NCI-H526 treated with DMSO at 0.1 percent for 48 hours (cell line): ENCODE data around the gene PTH1R.

Source experiments
- DNase-seq: peaks from one replicate; lab custom pipeline; 2025; lab: John Stamatoyannopoulos, UW

The PTH1R gene

GRCh38 chr3:46930166-46930944 is 52.8 kb downstream of the PTH1R start:
- no peak for DNase-seq

DNA sequence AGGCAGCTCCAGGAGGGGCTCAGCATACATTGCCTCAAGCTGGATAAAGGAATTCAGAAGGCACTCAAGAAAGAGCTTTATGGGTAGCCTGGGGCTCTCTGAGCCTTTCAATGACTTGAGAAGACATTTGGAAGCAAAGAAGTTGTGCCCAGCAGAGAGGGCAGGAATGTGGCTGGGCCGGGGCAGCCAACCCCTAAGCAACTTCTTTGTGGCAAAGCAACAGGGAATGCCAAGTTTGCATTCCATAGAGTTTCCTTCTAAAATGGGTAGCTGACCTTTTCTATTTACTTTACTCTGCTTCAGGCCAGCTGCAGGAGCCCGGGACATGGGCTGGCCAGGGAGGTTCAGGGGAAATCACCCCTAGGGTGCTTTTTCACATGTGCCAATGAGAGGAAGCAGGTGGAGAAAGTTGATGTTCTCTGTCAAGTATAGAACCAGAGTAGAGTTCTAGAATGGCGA is 53.5 kb downstream of the PTH1R start:
- DNase-seq: no peak

- no peak for DNase-seq
Measured at GRCh38 chr3:46931631-46932331, 54.3 kb downstream of the PTH1R start.

DNA sequence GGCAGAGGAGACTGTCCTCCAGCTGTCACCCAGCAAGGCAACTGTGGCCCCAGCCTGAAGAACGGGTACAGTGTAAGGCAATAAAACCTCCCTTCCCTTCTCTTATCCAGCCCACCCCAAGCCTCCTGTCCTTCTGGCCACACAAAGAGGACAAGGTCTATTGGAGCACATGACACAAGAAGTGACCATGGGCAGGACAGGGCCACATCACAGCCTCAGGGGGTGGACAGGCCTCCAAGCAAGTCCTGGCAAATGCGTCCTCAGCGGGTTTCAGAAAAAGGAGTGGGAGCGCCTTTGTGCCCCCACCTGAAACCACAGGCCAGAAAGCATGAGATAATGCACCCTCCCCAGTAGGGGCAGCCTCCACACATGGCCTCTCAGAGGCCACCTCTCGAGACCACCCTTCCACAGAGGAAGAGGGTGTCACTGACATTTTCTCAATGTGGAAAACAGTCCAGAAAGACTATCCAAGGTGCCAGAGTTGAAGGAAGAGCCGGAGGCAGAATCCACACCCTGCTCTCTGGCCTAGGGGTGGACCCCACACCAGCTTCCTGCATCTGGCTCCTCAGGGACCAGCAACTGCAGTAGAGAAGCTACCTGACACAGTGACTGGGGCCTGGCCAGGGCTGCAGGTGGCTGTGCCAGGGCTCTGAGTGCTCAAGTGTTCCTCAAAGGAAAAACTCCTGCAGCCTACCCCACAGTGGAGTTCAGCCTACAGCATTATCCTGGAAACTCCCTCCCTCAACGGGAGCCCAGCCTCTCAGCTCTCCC is 55.1 kb downstream of the PTH1R start:
- DNase-seq: no peak

DNA sequence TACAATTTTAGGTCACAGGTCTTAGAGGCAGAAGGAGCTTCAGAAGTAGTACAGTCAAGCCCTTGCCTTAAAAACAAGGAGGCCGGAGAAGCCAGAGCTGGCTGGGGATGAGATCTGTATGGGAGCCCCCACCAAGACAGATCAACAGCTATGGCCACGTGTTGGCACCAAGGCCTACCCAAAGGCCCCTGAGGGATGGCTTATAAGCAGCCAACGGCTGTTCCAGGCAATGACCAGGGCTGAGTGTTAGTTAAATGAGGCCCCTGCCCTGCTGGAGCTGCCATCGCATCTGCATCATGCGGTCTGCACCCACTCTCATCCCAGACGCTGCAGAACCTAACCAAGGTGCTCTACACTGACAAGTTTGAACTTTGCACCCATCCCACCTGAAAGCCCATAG is 55.7 kb downstream of the PTH1R start:
- no peak for DNase-seq

GRCh38 chr3:46934072-46934471 is 56.6 kb downstream of the PTH1R start:
- DNase-seq: no peak

GRCh38 chr3:46934498-46935167 is 57.1 kb downstream of the PTH1R start:
- DNase-seq: no peak

GRCh38 chr3:46935168-46935858 is 57.8 kb downstream of the PTH1R start:
- no peak for DNase-seq

GRCh38 chr3:46935989-46936558 is 58.6 kb downstream of the PTH1R start:
- DNase-seq: no peak

- DNase-seq: no peak
Measured at GRCh38 chr3:46936733-46937250, 59.3 kb downstream of the PTH1R start.

DNA sequence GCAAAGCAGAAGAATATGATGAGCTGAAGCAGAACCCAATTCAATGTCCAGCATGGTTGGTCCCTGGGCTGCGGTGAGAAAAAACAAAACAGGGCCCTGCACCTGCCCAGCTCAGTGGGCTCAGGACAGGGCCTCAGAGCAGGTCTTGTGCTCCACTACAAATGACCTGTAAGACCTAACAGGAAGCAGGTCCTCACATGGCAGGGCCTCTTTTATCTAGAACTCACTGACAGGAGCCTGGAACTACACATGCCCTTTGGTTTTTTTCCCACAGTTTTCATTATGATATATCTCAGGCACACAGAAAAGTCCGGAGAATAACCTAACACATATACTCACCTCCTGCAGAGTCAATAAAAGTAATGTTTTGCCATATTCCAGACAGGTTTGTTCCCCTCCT is 60.6 kb downstream of the PTH1R start:
- DNase-seq: no peak

GRCh38 chr3:46939578-46940445 is 62.3 kb downstream of the PTH1R start:
- DNase-seq: no peak

DNA sequence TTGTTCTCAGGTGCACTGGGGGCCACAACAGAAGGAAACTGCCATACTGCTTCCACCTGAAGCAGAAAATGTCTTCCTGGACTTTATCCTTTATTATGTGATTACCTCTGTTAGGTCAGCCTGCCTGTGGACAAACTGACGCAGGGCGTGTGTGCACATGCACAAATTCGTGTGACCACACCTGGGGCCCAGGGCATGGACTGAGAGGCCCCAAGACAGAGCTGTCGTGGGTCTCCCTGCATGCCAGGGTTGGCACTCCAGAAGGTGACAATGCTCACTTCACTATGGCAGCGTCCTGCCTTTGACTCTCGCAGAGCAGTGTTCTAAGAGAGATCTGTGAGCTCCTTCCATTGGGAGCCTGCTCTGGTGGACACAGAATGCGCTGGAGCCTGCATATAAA is 64.6 kb downstream of the PTH1R start:
- no peak for DNase-seq

- DNase-seq: no peak
Measured at GRCh38 chr3:46942481-46943236, 65.1 kb downstream of the PTH1R start.

GRCh38 chr3:46943237-46944187 is 66.0 kb downstream of the PTH1R start:
- no peak for DNase-seq

DNA sequence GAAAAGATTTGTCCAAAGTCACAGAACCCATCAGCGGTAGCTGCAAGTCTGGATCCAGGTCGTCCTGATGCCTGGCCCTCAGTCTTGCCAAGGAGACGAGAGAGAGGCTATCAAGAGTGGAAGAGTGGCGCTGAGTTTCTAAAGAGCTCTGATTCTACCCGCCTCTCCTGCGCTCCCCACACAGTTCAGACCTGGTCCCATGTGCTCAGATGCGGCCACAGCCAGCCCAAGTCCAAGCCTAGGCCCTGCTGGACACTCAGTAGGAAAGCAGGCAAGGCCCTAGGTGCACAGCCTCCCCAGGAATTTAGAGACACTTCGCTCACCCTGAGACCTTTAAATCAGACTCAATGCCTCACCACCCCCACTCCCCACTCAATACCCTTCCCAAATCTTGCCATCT is 66.7 kb downstream of the PTH1R start:
- no peak for DNase-seq

DNA sequence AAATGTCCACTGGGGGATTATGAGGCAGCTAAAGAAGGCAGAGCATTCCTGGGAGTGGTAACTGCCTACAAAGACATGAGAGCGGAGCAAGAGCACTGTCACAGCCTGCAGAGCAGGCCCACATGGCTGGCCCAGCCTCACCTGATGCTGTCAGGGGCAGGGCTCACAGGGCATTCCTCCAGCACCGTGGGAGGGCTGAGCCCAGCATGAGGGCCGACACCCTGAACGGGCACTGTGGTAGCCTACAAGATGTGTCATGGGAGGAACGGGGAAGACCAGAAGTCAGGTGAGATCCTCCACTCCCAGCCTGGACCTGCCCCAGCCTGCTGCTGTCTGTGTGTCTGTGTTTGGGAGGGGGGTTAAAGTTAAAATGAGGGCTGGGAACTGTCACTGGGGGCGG is 68.9 kb downstream of the PTH1R start:
- no peak for DNase-seq
